Liver (tissue), 9 donors: Measurements from ENCODE around the gene FAM222A. TPM values are rescaled to one million over a fixed set of nuclear protein-coding genes. Genes with fewer than 3 reads are reported as not detected.

ENCODE experiments used
- DNase-seq: peaks from one replicate; pipeline ENCODE4 v3.0.0-alpha.2; 2017; ENCODE audit warnings: low spot score
- H3K27ac ChIP-seq, 2 donors: one replicate each; pipeline ENCODE4 v1.7.0; 2013; ENCODE audit warnings: inconsistent platforms in 2 of 2, low read length in 2 of 2, control low read depth in 1 of 2, low read depth in 1 of 2, mild to moderate bottlenecking in 1 of 2
- H3K27me3 ChIP-seq, 4 donors: one replicate each; pipeline versions ENCODE4 v1.6.1 to v1.7.0; 2013; ENCODE audit warnings: low read length in 3 of 4, inconsistent platforms in 1 of 4, mild to moderate bottlenecking in 1 of 4, moderate library complexity in 1 of 4; ENCODE audit not compliant: control insufficient read depth in 4 of 4, insufficient read depth in 4 of 4
- H3K36me3 ChIP-seq, 4 donors: one replicate each; pipeline versions ENCODE4 v1.6.1 to v1.7.0; 2013; ENCODE audit warnings: low read length in 3 of 4, mild to moderate bottlenecking in 3 of 4, low read depth in 1 of 4, moderate library complexity in 1 of 4; ENCODE audit not compliant: control insufficient read depth in 4 of 4, insufficient read depth in 3 of 4
- H3K4me1 ChIP-seq, 4 donors: one replicate each; pipeline versions ENCODE4 v1.6.1 to v1.7.0; 2013; ENCODE audit warnings: low read length in 3 of 4, mild to moderate bottlenecking in 3 of 4, moderate library complexity in 1 of 4; ENCODE audit not compliant: control insufficient read depth in 4 of 4, insufficient read depth in 4 of 4
- H3K4me3 ChIP-seq, 3 donors: one replicate each; pipeline versions ENCODE4 v1.6.1 to v1.7.0; 2013; ENCODE audit warnings: low read length in 3 of 3, control low read depth in 1 of 3, low read depth in 1 of 3, mild to moderate bottlenecking in 1 of 3
- H3K9ac ChIP-seq, 2 donors: one replicate each; pipeline ENCODE4 v1.7.0; 2013; ENCODE audit warnings: low read length in 2 of 2, mild to moderate bottlenecking in 2 of 2, moderate library complexity in 2 of 2, control low read depth in 1 of 2, low read depth in 1 of 2
- H3K9me3 ChIP-seq, 4 donors: one replicate each; pipeline versions ENCODE4 v1.6.1 to v1.7.0; 2013; ENCODE audit warnings: low read length in 3 of 4; ENCODE audit not compliant: control insufficient read depth in 4 of 4
- EGR1 ChIP-seq, 2 donors: IDR thresholded peaks; 2 replicates each; pipeline ENCODE4 v1.6.1; 2016 to 2018; ENCODE audit warnings: antibody characterized with exemption in 2 of 2, low read depth in 2 of 2
- FOXA1 ChIP-seq: IDR thresholded peaks from 2 replicates; pipeline ENCODE4 v1.6.1; 2016; ENCODE audit warnings: antibody characterized with exemption
- FOXA2 ChIP-seq: IDR thresholded peaks from 2 replicates; pipeline ENCODE4 v1.6.1; 2016; ENCODE audit warnings: antibody characterized with exemption
- GABPA ChIP-seq, 2 donors: IDR thresholded peaks in 1 of 2; conservative IDR thresholded peaks in 1 of 2; 2 replicates each; pipeline ENCODE4 v1.6.1; 2016; ENCODE audit warnings: antibody characterized with exemption in 2 of 2, mild to moderate bottlenecking in 1 of 2, moderate library complexity in 1 of 2
- HNF4A ChIP-seq, 2 donors: conservative IDR thresholded peaks; 2 replicates each; pipeline ENCODE4 v1.6.1; 2016; ENCODE audit warnings: antibody characterized with exemption in 2 of 2, mild to moderate bottlenecking in 2 of 2
- HNF4G ChIP-seq: IDR thresholded peaks from 2 replicates; pipeline ENCODE4 v1.6.1; 2016; ENCODE audit warnings: antibody characterized with exemption
- JUND ChIP-seq, 2 donors: IDR thresholded peaks; 2 replicates each; pipeline ENCODE4 v1.6.1; 2016; ENCODE audit warnings: antibody characterized with exemption in 2 of 2
- NR2F2 ChIP-seq: IDR thresholded peaks from 2 replicates; pipeline ENCODE4 v1.6.1; 2016; ENCODE audit warnings: antibody characterized with exemption
- RAD21 ChIP-seq, 2 donors: IDR thresholded peaks; 2 replicates each; pipeline ENCODE4 v1.6.1; 2016; ENCODE audit warnings: antibody characterized with exemption in 2 of 2, mild to moderate bottlenecking in 2 of 2
- RXRA ChIP-seq, 2 donors: IDR thresholded peaks; 2 replicates each; pipeline ENCODE4 v1.6.1; 2017 to 2018; ENCODE audit warnings: antibody characterized with exemption in 2 of 2, mild to moderate bottlenecking in 1 of 2
- SP1 ChIP-seq: IDR thresholded peaks from 2 replicates; pipeline ENCODE4 v1.6.1; 2018; ENCODE audit warnings: antibody characterized with exemption, mild to moderate bottlenecking
- TAF1 ChIP-seq: conservative IDR thresholded peaks from 2 replicates; pipeline ENCODE4 v1.6.1; 2016; ENCODE audit warnings: antibody characterized with exemption, mild to moderate bottlenecking
- YY1 ChIP-seq: IDR thresholded peaks from 2 replicates; pipeline ENCODE4 v1.6.1; 2016; ENCODE audit warnings: antibody characterized with exemption, mild to moderate bottlenecking
- WGBS: extraction: QIAGEN DNeasy Blood & Tissue Kit; methylation state at CpG from one replicate; pipeline ENCODE4 v1.1.7; 2013; 5-methylcytosine and 5-hydroxymethylcytosine counted together
- polyA plus RNA-seq, 2 donors: library from polyadenylated mRNA; stranded (reverse) in 1 of 2; unstranded in 1 of 2; fragments of 200-250 nt in 1 of 2; fragments of >200 nt in 1 of 2; fragmentation: Nextera tagmentation in 1 of 2; extraction: Ambion mirVana in 1 of 2; gene quantifications; one replicate each; pipeline versions ENCODE4 v1.2.1 to v1.2.3, GENCODE V29; 2013 to 2015
- total RNA-seq, 2 donors: library from RNA; depleted of rRNA; stranded (reverse); fragments of >200 nt; gene quantifications; one replicate each; pipeline ENCODE4 v1.2.3, GENCODE V29; 2014
- TF ChIP-seq, protein P1 (sequence below): IDR thresholded peaks from 2 replicates; pipeline ENCODE4 v1.6.1; 2016; ENCODE audit warnings: antibody characterized with exemption
- TF ChIP-seq, protein P2 (sequence below): IDR thresholded peaks from 2 replicates; pipeline ENCODE4 v1.6.1; 2016; ENCODE audit warnings: antibody characterized with exemption, mild to moderate bottlenecking
- TF ChIP-seq, protein P3 (sequence below): IDR thresholded peaks from 2 replicates; pipeline ENCODE4 v1.6.1; 2016; ENCODE audit warnings: antibody characterized with exemption
- TF ChIP-seq, protein P4 (sequence below): IDR thresholded peaks from 2 replicates; pipeline ENCODE4 v1.6.1; 2016; ENCODE audit warnings: antibody characterized with exemption
- TF ChIP-seq, protein P5 (sequence below): fragments of 150-350 bp; IDR thresholded peaks from 2 replicates; pipeline ENCODE4 v1.5.1; 2017; ENCODE audit warnings: improper control_type of control experiment, low read depth, low read length; ENCODE audit not compliant: missing input control
- donor health status: healthy.
- donor health status: healthy.
- donor health status: healthy.
- donor health status: healthy.
- donor health status: healthy.

FAM222A gene
- total and polyA plus RNA-seq, 4 donors, result 0.97 to 2.2 (median 1.9) TPM

DNA sequence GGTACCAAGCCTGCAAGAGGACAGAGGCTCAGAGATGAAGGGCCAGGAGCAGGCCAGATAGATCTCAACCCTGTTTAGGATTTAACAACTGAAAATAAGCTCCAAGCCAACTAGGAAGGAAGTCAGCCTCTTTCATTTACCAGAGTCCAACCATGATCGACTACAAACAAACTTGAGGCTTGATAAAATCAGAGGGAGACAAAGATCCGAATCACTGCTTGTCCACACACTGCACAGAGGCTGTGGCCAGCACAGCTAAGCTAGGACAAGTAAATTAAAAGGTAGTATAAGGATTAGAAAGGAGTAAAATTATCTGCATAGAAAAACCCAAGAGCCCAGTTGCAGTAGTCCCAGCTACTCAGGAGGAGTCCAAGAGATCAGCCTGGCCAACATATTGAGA, 40.3 kb downstream of the FAM222A start:
- Histone ChIP-seq H3K36me3 (no peaks in the 10 kb centered on the region), H3K4me1 (no peaks in the 10 kb centered on the region), H3K9me3 (no peaks in the 10 kb centered on the region), H3K27me3 (no peaks in the 10 kb centered on the region), H3K9ac (no peak overlapping the region), H3K27ac (no peak overlapping the region), H3K4me3 (no peak overlapping the region)
- 17% methylated on average over 2 of the region's 2 CpGs for WGBS
- no peak for TF ChIP-seq FOXA1
- TF ChIP-seq, protein P1, sequence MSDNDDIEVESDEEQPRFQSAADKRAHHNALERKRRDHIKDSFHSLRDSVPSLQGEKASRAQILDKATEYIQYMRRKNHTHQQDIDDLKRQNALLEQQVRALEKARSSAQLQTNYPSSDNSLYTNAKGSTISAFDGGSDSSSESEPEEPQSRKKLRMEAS, result no peak
- no peak for TF ChIP-seq FOXA2
- no peak for TF ChIP-seq YY1
- TF ChIP-seq, protein P2, sequence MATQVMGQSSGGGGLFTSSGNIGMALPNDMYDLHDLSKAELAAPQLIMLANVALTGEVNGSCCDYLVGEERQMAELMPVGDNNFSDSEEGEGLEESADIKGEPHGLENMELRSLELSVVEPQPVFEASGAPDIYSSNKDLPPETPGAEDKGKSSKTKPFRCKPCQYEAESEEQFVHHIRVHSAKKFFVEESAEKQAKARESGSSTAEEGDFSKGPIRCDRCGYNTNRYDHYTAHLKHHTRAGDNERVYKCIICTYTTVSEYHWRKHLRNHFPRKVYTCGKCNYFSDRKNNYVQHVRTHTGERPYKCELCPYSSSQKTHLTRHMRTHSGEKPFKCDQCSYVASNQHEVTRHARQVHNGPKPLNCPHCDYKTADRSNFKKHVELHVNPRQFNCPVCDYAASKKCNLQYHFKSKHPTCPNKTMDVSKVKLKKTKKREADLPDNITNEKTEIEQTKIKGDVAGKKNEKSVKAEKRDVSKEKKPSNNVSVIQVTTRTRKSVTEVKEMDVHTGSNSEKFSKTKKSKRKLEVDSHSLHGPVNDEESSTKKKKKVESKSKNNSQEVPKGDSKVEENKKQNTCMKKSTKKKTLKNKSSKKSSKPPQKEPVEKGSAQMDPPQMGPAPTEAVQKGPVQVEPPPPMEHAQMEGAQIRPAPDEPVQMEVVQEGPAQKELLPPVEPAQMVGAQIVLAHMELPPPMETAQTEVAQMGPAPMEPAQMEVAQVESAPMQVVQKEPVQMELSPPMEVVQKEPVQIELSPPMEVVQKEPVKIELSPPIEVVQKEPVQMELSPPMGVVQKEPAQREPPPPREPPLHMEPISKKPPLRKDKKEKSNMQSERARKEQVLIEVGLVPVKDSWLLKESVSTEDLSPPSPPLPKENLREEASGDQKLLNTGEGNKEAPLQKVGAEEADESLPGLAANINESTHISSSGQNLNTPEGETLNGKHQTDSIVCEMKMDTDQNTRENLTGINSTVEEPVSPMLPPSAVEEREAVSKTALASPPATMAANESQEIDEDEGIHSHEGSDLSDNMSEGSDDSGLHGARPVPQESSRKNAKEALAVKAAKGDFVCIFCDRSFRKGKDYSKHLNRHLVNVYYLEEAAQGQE, result no peak
- TF ChIP-seq RXRA (IDR thresholded peaks at IDR 0.05), result no peak
- TF ChIP-seq JUND (IDR thresholded peaks at IDR 0.05), result no peak
- TF ChIP-seq TAF1, result no peak
- no peak for DNase-seq

DNA sequence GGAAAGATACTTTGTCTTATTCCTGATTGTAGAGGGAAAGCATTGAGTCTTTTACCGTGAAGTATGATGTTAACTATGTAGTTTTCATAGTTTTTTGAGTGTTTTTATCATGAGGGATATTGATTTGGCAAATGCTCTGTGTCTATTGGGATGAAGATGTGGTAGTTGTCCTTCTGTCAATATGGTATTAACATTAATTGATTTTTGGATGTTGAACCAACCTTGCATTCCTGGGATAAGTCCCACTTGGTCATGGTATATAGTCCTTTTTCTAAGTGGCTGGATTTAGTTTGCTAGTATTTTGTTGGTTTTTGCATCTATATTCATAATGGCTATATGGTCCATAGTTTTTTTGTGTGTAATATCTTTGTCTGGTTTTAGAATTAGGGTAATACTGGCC, 42.8 kb downstream of the FAM222A start:
- Histone ChIP-seq H3K36me3 (no peaks in the 10 kb centered on the region), H3K4me1 (peaks cover 9 to 19% (median 16%) of the 10 kb centered on the region in 4 donors), H3K27ac (no peak overlapping the region), H3K9me3 (no peaks in the 10 kb centered on the region), H3K9ac (no peak overlapping the region), H3K4me3 (no peak overlapping the region), H3K27me3 (no peaks in the 10 kb centered on the region)
- TF ChIP-seq EGR1 (IDR thresholded peaks at IDR 0.05; ENCODE audit: low read depth in 2 of 2) (no peak), TAF1 (no peak), YY1 (no peak), FOXA2 (no peak), SP1 (no peak), RAD21 (IDR thresholded peaks at IDR 0.05) (no peak), GABPA (IDR thresholded peaks at IDR 0.05 in 1 of 2, conservative IDR thresholded peaks at IDR 0.05 in 1 of 2) (no peak), JUND (IDR thresholded peaks at IDR 0.05) (no peak), HNF4G (no peak), RXRA (IDR thresholded peaks at IDR 0.05) (no peak), HNF4A (conservative IDR thresholded peaks at IDR 0.05) (no peak), FOXA1 (no peak), NR2F2 (no peak)
- TF ChIP-seq, protein P3, sequence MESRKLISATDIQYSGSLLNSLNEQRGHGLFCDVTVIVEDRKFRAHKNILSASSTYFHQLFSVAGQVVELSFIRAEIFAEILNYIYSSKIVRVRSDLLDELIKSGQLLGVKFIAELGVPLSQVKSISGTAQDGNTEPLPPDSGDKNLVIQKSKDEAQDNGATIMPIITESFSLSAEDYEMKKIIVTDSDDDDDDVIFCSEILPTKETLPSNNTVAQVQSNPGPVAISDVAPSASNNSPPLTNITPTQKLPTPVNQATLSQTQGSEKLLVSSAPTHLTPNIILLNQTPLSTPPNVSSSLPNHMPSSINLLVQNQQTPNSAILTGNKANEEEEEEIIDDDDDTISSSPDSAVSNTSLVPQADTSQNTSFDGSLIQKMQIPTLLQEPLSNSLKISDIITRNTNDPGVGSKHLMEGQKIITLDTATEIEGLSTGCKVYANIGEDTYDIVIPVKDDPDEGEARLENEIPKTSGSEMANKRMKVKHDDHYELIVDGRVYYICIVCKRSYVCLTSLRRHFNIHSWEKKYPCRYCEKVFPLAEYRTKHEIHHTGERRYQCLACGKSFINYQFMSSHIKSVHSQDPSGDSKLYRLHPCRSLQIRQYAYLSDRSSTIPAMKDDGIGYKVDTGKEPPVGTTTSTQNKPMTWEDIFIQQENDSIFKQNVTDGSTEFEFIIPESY, result no peak
- TF ChIP-seq, protein P4, sequence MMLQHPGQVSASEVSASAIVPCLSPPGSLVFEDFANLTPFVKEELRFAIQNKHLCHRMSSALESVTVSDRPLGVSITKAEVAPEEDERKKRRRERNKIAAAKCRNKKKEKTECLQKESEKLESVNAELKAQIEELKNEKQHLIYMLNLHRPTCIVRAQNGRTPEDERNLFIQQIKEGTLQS, result no peak
- TF ChIP-seq, protein P2, result no peak
- TF ChIP-seq, protein P1, result no peak
- TF ChIP-seq, protein P5, sequence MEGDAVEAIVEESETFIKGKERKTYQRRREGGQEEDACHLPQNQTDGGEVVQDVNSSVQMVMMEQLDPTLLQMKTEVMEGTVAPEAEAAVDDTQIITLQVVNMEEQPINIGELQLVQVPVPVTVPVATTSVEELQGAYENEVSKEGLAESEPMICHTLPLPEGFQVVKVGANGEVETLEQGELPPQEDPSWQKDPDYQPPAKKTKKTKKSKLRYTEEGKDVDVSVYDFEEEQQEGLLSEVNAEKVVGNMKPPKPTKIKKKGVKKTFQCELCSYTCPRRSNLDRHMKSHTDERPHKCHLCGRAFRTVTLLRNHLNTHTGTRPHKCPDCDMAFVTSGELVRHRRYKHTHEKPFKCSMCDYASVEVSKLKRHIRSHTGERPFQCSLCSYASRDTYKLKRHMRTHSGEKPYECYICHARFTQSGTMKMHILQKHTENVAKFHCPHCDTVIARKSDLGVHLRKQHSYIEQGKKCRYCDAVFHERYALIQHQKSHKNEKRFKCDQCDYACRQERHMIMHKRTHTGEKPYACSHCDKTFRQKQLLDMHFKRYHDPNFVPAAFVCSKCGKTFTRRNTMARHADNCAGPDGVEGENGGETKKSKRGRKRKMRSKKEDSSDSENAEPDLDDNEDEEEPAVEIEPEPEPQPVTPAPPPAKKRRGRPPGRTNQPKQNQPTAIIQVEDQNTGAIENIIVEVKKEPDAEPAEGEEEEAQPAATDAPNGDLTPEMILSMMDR, result no peak
- WGBS, result 99% methylated on average over 1 of the region's 1 CpG
- DNase-seq, result no peak
